ENCODE data around the gene CTLA4. TPM values are rescaled to one million over a fixed set of nuclear protein-coding genes. Genes with fewer than 3 reads are reported as not detected.

The CTLA4 gene
- total and polyA plus RNA-seq, 9 of the 15 experiments (the other 6 are each of a cell fraction or from before 2014, with no cell fraction given) = 0.10 to 0.22 (median 0.11) TPM; not detected in 4

GRCh38 chr2:203857656-203858055, 9.9 kb upstream of the CTLA4 start:
- no peaks in the 10 kb centered on the region; a peak in 1 of 5 replicates for H3K27me3 ChIP-seq (ENCODE audit: control insufficient read depth in 2 of 2, insufficient read depth in 2 of 2, low read length in 2 of 2)
- ChIA-PET POLR2A (no interaction called here), CTCF (ENCODE audit: low intra/inter-chr PET ratio) (no interaction called here)
- no peak overlapping the region for H3K4me2 ChIP-seq (ENCODE audit: insufficient read depth, low read length)
- H4K20me1 ChIP-seq (replicated peaks; ENCODE audit: control insufficient read depth, insufficient read depth, low read length) = no peaks in the 10 kb centered on the region
- H3K79me2 ChIP-seq (ENCODE audit: control insufficient read depth, insufficient read depth, low read length) = no peaks in the 10 kb centered on the region
- in situ Hi-C loops (cut with MboI) = no loop called here
- FAIRE-seq (no peak), ATAC-seq (no peak), DNase-seq (ENCODE audit: extremely low read depth in 1 of 4, low spot score in 3 of 4) (no peak)
- TF ChIP-seq KLF6 (CRISPR knock-in tag; IDR thresholded peaks at IDR 0.05; ENCODE audit: borderline replicate concordance) (no peak), RHOXF2B (CRISPR knock-in tag; conservative IDR thresholded peaks at IDR 0.05) (no peak), RBM39 (optimal IDR thresholded peaks at IDR 0.05; ENCODE audit: low read depth, low read length) (no peak), ZNF316 (IDR thresholded peaks at IDR 0.05) (peak; percentile 60), C11orf30 (IDR thresholded peaks at IDR 0.05; ENCODE audit: low read depth) (peak; percentile 20; the same call in 1 of the 2 replicates), FOS (IDR thresholded peaks at IDR 0.05; ENCODE audit: extremely low read depth, insufficient read length) (no peak), FOXP1 (CRISPR knock-in tag; IDR thresholded peaks at IDR 0.05) (no peak), SMARCC2 (IDR thresholded peaks at IDR 0.05; ENCODE audit: low read depth) (no peak)
- no peak overlapping the region for H3K27ac ChIP-seq (ENCODE audit: extremely low read depth, low read depth, low read length)
- H3K9me1 ChIP-seq (ENCODE audit: control insufficient read depth, insufficient read depth, low read length) = no peaks in the 10 kb centered on the region
- H3K9ac ChIP-seq (ENCODE audit: insufficient read depth in 1 of 2, low read depth in 2 of 2, low read length in 2 of 2) = no peak overlapping the region
- no TSS peak for BruUV-seq (replicated peaks)
- no peaks in the 10 kb centered on the region for H3K4me1 ChIP-seq (replicated peaks in 1 of 2; ENCODE audit: control insufficient read depth in 2 of 2, insufficient read depth in 2 of 2, low read length in 2 of 2)
- no peaks in the 10 kb centered on the region for H3K36me3 ChIP-seq (ENCODE audit: control insufficient read depth, insufficient read depth, low read length)
- intact Hi-C loops (cut with micrococcal nuclease) = no loop called here
- H3K4me3 ChIP-seq = no peak overlapping the region
- no peaks in the 10 kb centered on the region for H3K9me3 ChIP-seq (replicated peaks; ENCODE audit: control insufficient read depth, insufficient read depth, low read depth, low read length)
- WGBS (ENCODE audit: insufficient coverage, low coverage, missing lambda C conversion rate) = 0% methylated on average over 1 of the region's 2 CpGs
- no peak overlapping the region for H2AFZ ChIP-seq (ENCODE audit: low read depth, low read length)

- BruUV-seq (replicated peaks) = no TSS peak
- ChIA-PET CTCF (ENCODE audit: low intra/inter-chr PET ratio) (no interaction called here), POLR2A (no interaction called here)
- no peak for FAIRE-seq
- no peaks in the 10 kb centered on the region for H3K79me2 ChIP-seq (ENCODE audit: control insufficient read depth, insufficient read depth, low read length)
- H3K9me1 ChIP-seq (ENCODE audit: control insufficient read depth, insufficient read depth, low read length) = no peaks in the 10 kb centered on the region
- H3K9ac ChIP-seq (ENCODE audit: insufficient read depth in 1 of 2, low read depth in 2 of 2, low read length in 2 of 2) = no peak overlapping the region
- H4K20me1 ChIP-seq (replicated peaks; ENCODE audit: control insufficient read depth, insufficient read depth, low read length) = no peaks in the 10 kb centered on the region
- no peak for DNase-seq (ENCODE audit: extremely low read depth in 1 of 4, low spot score in 3 of 4)
- no peak overlapping the region for H3K4me2 ChIP-seq (ENCODE audit: insufficient read depth, low read length)
- no peak overlapping the region for H3K27ac ChIP-seq (ENCODE audit: extremely low read depth, low read depth, low read length)
- H2AFZ ChIP-seq (ENCODE audit: low read depth, low read length) = no peak overlapping the region
- no peaks in the 10 kb centered on the region; a peak in 1 of 5 replicates for H3K27me3 ChIP-seq (ENCODE audit: control insufficient read depth in 2 of 2, insufficient read depth in 2 of 2, low read length in 2 of 2)
- no peaks in the 10 kb centered on the region for H3K36me3 ChIP-seq (ENCODE audit: control insufficient read depth, insufficient read depth, low read length)
- intact Hi-C loops (cut with micrococcal nuclease) (no loop called here), in situ Hi-C loops (cut with MboI) (no loop called here)
- H3K4me1 ChIP-seq (replicated peaks in 1 of 2; ENCODE audit: control insufficient read depth in 2 of 2, insufficient read depth in 2 of 2, low read length in 2 of 2) = no peaks in the 10 kb centered on the region
- WGBS (ENCODE audit: insufficient coverage, low coverage, missing lambda C conversion rate) = 0% methylated on average over 2 of the region's 2 CpGs
- H3K9me3 ChIP-seq (replicated peaks; ENCODE audit: control insufficient read depth, insufficient read depth, low read depth, low read length) = no peaks in the 10 kb centered on the region
- no peak for TF ChIP-seq STAT5B (CRISPR knock-in tag; IDR thresholded peaks at IDR 0.05)
- TF ChIP-seq MTA3 (IDR thresholded peaks at IDR 0.05; ENCODE audit: borderline replicate concordance) = no peak
- TF ChIP-seq, protein P1, sequence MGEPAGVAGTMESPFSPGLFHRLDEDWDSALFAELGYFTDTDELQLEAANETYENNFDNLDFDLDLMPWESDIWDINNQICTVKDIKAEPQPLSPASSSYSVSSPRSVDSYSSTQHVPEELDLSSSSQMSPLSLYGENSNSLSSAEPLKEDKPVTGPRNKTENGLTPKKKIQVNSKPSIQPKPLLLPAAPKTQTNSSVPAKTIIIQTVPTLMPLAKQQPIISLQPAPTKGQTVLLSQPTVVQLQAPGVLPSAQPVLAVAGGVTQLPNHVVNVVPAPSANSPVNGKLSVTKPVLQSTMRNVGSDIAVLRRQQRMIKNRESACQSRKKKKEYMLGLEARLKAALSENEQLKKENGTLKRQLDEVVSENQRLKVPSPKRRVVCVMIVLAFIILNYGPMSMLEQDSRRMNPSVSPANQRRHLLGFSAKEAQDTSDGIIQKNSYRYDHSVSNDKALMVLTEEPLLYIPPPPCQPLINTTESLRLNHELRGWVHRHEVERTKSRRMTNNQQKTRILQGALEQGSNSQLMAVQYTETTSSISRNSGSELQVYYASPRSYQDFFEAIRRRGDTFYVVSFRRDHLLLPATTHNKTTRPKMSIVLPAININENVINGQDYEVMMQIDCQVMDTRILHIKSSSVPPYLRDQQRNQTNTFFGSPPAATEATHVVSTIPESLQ (CRISPR knock-in tag; IDR thresholded peaks at IDR 0.05) = no peak
- TF ChIP-seq BCOR (IDR thresholded peaks at IDR 0.05) = no peak
- TF ChIP-seq MTA2 (IDR thresholded peaks at IDR 0.05; ENCODE audit: low read depth) = no peak
- no peak overlapping the region for H3K4me3 ChIP-seq
- no peak for ATAC-seq
Observed at GRCh38 chr2:203858176-203858575, 9.4 kb upstream of the CTLA4 start.
